ENCODE measurements around the gene CATSPER4.
"Not testable (repeated sequence)": the region's sequence is repeated elsewhere in the genome, so short reads cannot be mapped to it uniquely, and the experiment has no call there.

The CATSPER4 gene

DNA sequence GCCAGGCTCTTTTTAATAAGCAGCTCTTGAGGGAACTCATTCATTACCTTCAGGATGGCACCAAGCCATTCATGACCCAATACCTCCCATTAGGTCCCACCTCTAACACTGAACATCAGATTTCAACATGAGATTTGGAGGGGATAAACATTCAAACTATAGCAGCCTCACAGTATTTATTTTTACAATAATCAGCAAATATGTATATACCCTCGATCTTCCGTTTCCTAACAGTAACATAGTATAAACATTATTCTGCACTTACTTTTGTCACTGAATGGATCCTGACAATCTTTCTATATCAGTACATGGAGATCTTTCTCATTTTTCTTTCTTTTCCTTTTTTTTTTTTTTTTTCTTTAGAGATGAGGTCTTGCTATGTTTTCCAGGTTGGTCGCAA, 5.4 kb downstream of the CATSPER4 start:
- no peak for DNase-seq (ENCODE audit: low read depth in 2 of 2)

DNA sequence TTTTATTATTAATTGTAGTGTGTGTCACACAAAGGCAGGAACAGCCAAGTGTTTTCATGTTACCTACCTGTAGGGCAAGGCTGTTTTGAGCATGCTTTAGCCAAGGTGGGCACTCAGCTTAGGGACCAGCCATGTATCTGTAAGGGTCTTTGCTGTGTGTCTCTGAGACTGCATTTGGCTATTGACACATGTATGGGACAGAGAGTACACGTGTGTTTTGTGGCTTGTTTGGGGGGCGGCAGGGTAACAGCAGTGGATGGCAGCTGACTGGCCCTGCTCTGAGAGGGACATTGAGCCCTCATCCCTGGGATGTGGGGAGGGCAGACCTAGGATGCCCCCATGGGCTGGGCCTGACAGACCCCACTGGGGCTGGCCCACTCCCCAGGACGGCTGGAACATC, 6.9 kb downstream of the CATSPER4 start:
- DNase-seq (ENCODE audit: low read depth in 2 of 2), result no peak

DNA sequence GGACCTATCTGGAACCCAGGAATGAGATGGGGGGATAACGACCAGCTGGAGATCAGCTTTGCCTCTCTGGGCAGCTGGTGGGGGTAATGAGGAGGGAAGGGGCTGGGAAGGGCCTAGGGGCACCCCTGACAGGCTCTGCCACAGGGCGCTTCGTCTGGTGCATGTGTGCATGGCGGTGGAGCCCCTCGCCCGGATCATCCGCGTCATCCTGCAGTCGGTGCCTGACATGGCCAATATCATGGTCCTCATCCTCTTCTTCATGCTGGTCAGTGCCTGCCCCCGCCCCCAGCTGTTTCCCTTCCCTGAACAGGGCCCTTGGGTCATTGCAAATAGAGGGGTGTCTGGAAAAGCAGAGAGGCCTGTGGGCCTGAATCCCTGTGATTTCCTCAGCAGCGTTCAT, 7.4 kb downstream of the CATSPER4 start:
- no peak for DNase-seq (ENCODE audit: low read depth in 2 of 2)

DNA sequence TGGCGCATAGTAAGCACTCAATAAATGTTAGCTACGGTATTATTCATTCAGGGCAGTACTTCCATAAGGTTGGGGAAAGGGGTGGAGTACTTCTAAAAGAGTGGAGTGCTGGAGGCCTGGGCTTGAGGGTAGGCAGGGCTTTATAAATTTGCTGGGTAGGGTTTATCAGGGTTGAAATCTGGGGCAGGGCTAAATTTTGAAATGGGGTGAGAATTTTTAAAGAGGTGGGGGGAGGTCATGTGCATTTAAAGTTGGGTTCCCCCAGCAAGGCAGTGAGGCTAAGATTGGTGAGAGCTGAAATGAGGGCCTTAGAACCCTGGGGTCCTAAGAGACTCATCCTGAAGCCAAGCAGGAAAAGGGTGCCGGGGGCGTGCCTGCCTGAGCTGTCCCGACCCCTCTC, 10.0 kb downstream of the CATSPER4 start:
- no peak for DNase-seq (ENCODE audit: low read depth in 2 of 2)

DNA sequence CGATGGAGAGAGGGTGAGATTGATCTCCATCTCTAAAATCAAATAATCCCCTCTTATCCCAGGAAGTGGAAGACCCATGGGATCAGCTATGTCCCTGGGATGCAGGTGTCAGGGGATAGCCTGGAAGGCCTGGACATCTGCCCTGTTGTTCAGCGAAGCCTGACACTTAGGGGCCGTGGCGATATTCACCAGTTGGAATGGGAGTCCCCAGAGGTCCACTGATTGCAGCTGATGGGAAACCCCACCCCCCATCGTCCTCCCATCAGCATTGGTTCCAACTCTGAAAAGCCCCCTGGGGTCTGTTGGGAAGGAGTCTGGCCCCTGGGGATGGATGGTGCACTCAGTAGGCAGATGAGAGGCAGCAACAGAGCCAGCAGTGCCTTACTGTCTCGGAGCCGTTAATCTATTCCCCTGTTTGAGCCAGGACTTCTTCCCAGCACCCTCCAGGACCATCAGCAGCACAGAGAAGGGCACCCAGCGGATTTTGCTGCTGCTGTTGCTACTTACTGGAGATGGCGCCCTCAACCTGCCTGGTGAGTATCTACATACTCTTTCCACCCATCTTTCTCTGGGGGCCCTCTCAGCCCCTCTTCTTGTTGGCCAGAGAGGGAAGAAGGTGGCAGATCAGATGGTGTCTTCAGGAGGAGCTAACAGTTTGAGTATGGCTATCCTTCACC, 13.4 kb downstream of the CATSPER4 start:
- DNase-seq (ENCODE audit: low read depth in 2 of 2), result no peak

DNA sequence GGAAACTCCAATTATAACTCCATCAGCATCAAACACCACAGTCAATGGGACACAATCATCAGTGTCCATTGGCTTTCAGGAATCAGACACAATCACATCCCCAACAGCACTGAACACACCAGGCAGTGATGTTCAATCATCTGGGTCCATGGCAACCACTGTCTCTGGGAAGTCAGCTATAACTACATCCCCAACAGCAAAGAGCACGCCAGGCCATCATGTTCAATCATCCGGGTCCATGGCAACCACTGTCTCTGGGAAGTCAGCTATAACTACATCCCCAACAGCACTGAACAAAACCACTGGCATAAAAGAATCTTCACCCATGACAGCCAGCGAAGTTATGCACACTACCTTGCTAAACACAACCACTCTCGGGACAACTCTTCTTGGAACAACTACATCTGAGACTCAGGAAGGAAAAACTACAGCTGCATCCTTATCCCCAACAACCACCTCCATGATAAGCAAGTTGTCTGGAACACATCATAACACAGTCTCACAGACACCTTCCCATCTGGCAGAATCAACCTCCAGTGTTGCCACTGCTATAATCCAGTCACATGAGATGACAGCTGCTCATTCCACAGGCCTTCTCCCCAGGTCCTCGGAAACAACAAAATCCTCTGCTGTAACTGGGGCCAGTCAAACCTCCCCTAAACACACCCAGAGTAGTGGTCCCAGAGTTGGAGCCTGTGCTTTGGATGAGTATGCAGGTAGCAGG, 19.9 kb downstream of the CATSPER4 start:
- no peak for DNase-seq (ENCODE audit: low read depth in 2 of 2)

DNA sequence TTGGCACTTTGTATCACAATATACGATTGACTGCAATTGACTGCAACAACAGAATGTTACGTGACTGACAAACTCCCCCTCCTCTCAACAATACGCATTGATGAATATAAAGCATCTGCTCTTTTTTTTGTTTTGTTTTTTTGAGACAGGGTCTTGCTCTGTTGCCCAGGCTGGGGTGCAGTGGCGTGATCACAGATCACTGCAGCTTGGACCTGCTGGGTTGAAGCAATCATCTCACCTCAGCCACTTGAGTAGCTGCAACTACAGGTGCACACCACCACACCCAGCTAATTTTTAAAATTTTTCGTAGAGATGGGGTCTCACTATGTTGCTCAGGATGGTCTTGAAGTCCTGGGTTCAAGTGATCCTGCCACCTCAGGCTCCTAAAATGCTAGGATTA, 22.3 kb downstream of the CATSPER4 start:
- DNase-seq (ENCODE audit: low read depth in 2 of 2), result no peak

DNA sequence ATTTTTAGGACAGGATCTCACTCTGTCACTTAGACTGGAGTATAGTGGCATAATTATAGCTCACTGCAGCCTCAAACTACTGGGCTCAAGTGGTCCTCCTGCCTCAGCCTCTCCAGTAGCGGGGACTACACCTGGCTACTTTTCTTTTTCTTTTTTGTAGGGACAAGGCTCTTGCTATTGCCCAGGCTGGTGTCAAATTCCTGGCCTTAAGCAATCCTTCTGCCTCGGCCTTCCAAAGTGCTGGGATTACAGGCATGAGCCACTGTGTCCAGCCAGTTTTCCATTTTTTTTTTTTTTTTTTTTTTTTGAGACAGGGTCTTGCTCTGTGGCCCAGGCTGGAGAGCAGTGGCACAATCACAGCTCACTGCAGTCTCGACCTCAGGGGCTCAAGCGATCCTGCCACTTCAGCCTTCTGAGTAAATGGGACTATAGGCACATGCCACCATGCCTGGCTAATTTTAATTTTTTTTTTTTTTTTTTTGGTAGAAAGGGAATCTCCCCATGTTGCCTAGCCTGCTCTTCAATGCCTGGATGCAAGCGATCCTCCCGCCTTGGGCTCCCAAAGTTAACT, 23.0 kb downstream of the CATSPER4 start:
- DNase-seq (ENCODE audit: low read depth in 2 of 2), result no peak

DNA sequence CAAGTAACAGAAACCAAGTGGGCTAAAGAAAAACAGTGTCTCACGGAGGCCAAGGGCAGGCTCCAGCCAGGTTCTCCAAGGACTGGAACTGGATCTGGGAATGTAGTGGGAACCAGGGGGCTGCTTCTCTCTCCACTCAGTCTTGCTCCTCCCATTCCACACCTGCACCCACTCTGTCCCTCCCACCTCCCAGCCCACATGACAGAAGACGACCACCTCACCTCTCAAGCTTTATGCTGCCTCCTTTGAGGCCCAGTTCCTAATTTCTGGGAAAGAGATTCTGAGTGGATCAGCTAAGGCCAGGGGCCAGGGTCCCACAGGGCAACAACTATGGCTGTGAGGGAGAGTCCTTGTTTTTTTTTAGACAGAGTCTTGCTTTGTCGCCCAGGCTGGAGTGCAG, 24.8 kb downstream of the CATSPER4 start:
- DNase-seq (ENCODE audit: low read depth in 2 of 2), result no peak

DNA sequence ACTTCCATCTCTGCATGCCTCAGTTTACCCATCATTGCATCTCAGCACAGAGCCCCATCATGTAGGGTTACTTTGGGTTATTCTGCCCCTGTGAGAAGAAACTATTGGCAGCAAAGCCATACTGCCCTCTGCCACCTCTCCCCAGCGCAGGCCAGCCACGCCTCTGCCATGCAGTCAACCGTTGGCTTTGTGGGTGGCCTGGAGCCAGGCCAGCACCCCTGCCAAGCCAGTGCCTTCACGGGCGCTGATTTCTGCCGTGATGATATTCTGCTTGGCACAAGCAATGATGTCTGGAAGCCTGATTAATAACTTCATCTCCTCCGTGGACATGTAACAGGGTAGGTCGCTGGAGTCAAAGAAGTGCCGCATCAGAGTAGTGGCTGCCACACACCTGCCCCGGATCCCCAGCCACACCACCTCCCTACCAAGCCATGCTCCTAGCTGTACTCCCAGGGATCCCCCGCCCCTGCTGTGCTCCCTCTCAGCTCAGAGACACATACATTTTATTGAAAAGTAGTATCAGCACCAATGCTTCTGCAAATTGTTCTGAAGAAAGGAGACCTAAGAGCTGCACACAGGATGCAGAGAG, 28.6 kb downstream of the CATSPER4 start:
- DNase-seq (ENCODE audit: low read depth in 2 of 2), result no peak

DNA sequence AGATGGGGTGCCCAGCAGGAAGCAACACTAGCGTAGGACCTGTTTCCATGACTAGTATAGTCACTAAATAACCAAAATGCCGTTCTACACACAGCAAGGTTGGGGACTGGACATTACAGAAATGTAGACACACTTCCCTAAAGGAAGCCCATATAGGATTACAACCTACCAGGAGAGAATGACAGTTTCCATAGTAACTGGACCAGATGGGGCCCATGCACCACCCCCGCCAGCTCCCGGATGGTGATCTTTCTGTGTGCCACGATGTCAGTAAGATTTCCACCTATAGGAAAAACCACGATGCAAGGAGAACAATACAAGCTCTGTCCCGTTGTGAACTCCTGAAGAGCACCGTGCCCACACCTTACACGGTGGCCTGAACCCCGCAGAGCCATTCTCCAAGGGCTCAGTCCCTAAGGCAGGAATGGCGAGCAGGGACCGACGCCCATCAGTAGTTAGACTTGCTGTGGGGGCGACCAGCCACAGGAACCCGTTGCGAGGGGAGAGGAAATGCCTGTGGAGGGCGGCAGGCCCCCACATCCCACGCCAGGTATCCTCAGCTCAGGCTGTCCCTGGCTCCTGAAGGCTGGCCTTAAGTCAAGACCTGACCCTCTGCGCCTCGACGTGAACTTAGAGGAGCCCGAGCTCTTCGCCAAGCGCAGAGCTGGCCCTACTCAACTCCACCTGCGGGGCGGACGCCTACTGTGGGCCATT, 30.0 kb downstream of the CATSPER4 start:
- DNase-seq (ENCODE audit: low read depth in 2 of 2), result no peak

DNA sequence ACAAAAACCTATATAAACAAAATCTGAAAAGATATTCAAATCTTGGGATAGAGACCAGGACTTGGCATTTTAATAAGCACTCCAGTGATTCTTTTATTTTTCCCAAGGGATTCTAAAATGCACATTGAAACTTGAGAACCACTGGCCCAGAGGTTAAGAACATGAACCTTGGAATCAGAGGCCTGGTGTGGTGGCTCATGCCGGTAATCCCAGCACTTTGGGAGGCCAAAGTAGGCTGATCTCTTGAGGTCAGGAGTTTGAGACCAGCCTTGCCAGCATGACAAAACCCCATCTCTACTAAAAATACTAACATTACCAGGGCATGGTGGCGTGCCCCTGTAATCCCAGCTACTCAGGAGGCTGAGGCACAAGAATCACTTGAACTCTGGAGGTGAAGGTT, 30.7 kb downstream of the CATSPER4 start:
- DNase-seq (ENCODE audit: low read depth in 2 of 2), result no peak

DNA sequence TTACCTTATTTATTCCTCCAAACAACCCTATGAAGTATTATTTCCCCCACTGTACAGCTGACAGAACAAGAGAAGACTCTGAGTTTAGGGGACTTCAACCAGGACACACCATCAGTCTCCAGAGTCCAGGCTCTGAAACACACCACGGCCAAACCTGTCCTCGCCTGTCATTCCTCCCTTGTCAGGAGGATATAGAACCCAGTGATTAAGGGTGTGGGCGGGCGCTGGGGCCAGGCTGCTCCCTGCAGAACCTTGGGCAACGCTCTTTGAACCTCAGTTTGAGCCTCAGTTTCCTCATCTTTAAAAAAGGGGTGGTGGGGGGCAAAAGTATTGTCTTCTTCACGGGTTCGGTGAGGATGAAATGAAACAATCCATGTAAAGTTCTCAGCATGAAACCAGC, 34.2 kb downstream of the CATSPER4 start:
- no peak for DNase-seq (ENCODE audit: low read depth in 2 of 2)

DNA sequence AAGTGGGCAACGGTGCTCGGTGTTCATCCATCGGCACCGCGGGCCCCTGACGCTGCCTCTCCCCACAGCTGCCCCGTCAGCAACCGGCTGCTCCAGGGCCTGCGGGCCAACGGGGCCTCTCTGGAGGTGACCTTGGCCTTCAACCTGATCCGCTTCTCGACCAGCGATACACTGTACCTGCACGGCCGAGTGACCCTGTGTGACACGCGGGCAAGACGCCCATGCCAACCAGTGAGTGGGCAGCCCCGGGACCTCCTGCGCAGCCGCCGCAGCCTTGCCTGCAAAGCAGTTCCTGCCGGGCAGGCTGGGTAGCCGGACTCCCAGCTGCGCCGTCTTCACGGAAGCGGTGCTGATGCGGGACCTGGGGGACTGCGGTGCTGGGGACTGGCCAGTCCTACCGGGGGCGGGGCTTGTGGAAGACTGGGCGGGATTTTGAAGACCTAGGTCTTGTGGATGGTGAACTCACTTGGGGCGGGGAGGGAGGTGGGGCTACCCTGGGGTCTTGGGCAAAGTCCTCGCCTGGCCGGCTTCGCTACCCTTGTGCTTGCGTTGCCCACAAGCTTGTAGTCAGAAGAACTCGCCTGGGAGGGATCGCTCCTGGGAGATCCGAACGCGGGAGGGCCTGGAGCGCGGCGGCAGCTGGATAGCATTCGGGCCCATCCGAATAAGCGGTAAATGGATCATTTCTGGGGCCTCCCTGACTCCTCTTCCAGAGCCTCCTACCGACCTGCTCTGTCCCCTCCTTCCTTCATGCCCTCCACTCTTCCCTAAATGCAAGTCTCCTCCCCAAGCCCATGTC, 34.8 kb downstream of the CATSPER4 start:
- DNase-seq (ENCODE audit: low read depth in 2 of 2), result peak in 1 of 2 donors; percentile 37

DNA sequence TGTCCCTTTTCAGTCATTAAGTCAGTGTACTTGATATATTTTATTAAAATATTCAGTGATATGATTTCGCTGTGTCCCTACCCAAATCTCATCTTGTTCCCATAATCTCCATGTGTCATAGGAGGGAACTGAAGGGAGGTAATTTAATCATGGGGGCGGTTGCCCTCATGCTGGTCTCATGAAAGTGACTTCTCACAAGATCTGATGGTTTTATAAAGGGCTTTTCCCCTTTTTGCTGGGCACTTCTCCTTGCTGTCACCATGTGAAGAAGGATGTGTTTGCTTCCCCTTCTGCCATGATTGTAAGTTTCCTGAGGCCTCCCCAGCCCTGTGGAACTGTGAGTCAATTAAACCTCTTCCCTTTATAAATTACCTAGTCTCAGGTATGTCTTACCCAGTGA, 40.3 kb downstream of the CATSPER4 start:
- not testable (repeated sequence) for DNase-seq (ENCODE audit: low read depth in 2 of 2)

DNA sequence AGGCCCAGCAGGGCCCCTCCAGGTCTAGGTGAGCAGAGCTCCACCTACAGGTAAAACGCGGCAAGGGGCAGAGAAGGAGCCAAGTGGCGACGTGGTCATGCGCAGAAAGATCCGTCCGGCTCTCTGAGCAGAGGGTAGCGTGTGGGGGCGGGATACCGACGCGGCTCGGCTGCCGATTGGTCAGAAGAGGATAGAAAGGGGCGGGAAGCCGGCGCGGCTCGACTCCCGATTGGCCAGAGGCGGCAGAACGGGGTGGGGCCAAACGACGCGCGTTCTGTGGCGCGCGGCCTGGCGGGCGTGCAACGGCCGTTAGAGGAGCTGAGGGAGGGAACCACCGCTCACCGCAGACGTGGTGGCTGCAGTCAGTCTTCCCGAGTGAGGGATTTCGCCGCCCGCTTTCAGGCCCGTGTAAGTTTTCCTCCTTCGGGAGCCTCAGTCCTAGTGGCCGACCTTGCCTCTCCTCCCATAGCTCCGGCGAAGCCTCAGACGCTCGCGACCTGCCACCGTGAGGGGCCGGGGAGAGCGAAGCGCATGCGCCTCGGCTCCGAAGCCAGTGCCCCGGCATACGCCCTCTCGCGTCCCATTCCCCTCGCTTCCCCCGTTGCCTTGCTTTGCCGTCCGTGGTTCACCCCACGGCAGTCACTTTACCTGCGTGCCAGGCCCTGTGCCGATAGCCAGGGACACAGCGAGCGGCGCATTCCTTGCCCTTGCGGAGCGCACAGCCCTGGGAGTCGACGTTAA, 43.7 kb downstream of the CATSPER4 start, which contains the start of gene CEP85:
CEP85 (plus strand) TSS at position 298 of the 741 bp plus-strand sequence. CDS start 5,584 bp downstream, outside the sequence.
- peak; percentile 95 to 98 for DNase-seq (ENCODE audit: low read depth in 2 of 2)

DNA sequence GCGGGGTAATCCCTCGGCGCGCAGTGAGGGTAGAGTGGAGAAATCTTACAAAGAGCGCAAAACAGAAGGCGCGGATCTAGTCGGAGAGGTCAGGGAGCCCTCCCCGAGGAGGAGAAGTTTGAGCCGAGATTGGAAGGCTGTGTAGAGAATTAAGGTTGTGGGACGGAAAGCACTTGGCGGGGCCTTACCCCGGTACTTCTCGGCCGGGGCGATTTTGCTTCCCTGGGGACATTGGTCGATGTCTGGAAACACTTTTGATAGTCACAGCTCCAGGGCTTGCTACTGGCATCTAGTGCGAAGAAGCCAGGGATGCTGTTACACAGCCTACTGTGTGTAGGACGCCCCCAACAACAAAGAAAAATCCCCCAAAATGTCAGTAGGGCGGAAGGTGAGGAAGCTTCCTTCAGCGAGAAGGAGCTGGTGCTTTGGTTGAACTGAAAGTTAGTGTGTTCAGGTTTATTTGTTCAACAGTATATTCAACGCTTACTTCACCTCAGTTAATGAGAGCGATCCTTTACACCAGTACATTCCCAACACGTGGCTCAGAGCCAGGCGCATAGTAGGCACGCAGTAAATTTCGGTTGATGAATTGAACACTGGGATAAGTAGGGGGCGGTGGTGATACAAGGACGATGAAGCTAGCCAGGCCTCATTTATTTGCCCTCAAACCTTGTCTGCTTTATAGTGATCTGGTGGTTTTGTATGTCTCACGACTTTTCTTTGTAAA, 44.4 kb downstream of the CATSPER4 start:
- no peak for DNase-seq (ENCODE audit: low read depth in 2 of 2)

DNA sequence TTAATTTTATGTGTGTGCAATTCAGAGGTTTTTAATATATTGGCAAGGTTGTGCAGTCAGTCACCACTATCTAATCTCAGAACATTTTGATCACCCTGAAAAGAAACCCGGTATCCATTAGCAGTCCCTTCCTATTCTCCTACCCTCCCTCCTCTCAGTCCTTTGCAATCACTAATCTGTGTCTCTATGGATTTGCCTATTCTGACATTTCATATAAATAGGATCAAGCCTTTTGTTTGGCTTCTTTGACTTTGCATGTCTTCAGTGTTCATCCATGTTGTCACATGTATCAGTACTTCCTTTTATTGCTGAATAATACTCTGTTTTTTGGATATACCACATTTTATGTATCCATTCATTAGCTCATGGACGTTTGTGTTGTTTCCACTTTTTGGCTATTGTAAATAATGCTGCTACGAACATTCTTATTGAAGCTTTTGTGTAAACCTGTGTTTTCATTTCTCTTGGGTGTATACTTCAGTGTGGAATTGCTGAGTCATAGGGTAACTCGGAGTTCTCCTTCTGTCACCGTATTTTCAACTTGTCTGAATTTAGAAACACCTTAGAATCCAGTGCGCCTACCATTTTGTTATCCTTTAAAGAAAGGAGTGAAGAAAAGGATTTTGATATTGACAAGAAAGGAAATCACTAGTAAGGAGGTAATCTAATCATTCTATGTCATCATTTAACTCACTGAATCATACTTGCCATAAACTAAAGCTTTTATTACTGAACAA, 47.0 kb downstream of the CATSPER4 start:
- DNase-seq (ENCODE audit: low read depth in 2 of 2), result no peak

DNA sequence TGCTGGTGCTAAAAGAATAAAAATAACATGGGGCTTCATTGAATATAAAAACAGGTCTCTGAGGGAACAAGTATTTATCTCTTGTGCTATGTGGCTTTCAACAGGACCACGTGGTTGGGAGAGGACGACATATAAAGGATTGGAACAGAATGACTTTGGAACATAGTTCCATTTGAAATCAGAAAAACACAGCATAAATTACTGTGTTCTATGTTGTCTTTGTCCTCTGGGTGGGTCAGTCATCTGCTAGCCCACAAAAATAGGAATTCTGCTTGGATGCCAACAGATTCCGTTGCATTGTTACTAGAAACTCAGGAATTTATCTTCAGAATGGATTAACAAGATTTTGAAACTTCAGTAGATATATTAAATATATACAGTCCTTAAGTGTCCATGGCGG, 49.5 kb downstream of the CATSPER4 start:
- DNase-seq (ENCODE audit: low read depth in 2 of 2), result no peak
